Mucosa of rectum (tissue), 2 donors: ENCODE measurements around the gene ZNF530.

Experiments
- H3K27ac ChIP-seq, 2 donors: one replicate each; pipeline ENCODE4 v1.7.0; 2013; ENCODE audit warnings: inconsistent platforms in 2 of 2, low read depth in 2 of 2, low read length in 2 of 2
- H3K27me3 ChIP-seq, 2 donors: one replicate each; pipeline ENCODE4 v1.7.0; 2013; ENCODE audit warnings: low read length in 2 of 2; ENCODE audit not compliant: control insufficient read depth in 2 of 2, insufficient read depth in 2 of 2
- H3K36me3 ChIP-seq, 2 donors: one replicate each; pipeline ENCODE4 v1.7.0; 2013; ENCODE audit warnings: low read length in 2 of 2; ENCODE audit not compliant: control insufficient read depth in 2 of 2, insufficient read depth in 2 of 2
- H3K4me1 ChIP-seq, 2 donors: one replicate each; pipeline ENCODE4 v1.7.0; 2013; ENCODE audit warnings: low read length in 2 of 2, mild to moderate bottlenecking in 1 of 2; ENCODE audit not compliant: control insufficient read depth in 2 of 2, insufficient read depth in 2 of 2
- H3K4me3 ChIP-seq, 2 donors: one replicate each; pipeline ENCODE4 v1.7.0; 2013; ENCODE audit warnings: low read length in 2 of 2
- H3K9ac ChIP-seq, 2 donors: one replicate each; pipeline ENCODE4 v1.7.0; 2013; ENCODE audit warnings: low read length in 2 of 2, low read depth in 1 of 2, mild to moderate bottlenecking in 1 of 2
- H3K9me3 ChIP-seq, 2 donors: one replicate each; pipeline ENCODE4 v1.7.0; 2013; ENCODE audit warnings: low read length in 2 of 2; ENCODE audit not compliant: control insufficient read depth in 2 of 2
- donor health status: healthy.
- donor health status: Normal muscosa, but diverticular disease.

Gene ZNF530

GRCh38 chr19:57599761-57600383, at the start of gene ZNF530:
ZNF530 (plus strand) TSS chr19:57599885; CDS start chr19:57604346, 4,461 bp downstream.
- Histone ChIP-seq H3K27ac (no peak within 1 kb of the TSS), H3K27me3 (no peaks in the 10 kb centered on the region), H3K4me1 (peaks cover 6 to 7% of the 10 kb centered on the region in 2 donors), H3K9me3 (peaks cover 15 to 16% of the 10 kb centered on the region in 2 donors), H3K36me3 (peaks cover 10% of the 10 kb centered on the region in 2 donors), H3K9ac (peak within 1 kb of the TSS; percentile 32 to 68), H3K4me3 (peak within 1 kb of the TSS; percentile 82)

- Histone ChIP-seq H3K9me3 (peaks cover 57% of the 10 kb centered on the region in 2 donors), H3K36me3 (peaks cover 61 to 81% of the 10 kb centered on the region in 2 donors), H3K4me1 (no peaks in the 10 kb centered on the region), H3K27ac (no peak overlapping the region), H3K9ac (no peak overlapping the region), H3K4me3 (no peak overlapping the region), H3K27me3 (no peaks in the 10 kb centered on the region)
Observed at GRCh38 chr19:57552432-57552831, 47.3 kb upstream of the ZNF530 start.

DNA sequence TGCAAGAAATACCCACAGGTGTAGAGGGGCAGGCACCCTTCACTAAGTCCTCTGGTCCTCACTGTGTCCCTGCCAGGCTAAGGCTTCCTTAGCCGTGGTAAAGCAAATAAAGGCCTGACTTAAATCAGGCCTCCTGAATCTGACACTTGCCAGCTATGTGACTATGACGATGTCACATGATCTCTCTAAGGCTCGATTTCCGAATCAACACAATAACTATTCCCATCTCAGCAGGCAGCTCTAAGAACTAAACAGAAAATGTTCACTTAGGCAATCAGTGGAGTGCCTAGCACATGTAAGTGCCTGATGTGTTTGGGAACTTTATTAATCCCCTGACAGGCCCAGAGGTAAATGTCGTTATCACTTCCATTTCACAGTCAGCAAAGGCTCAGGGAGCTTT, 42.0 kb upstream of the ZNF530 start:
- Histone ChIP-seq H3K9me3 (peaks cover 15 to 25% of the 10 kb centered on the region in 2 donors), H3K4me3 (no peak overlapping the region), H3K27ac (no peak overlapping the region), H3K36me3 (peaks cover 26 to 34% of the 10 kb centered on the region in 2 donors), H3K9ac (no peak overlapping the region), H3K27me3 (no peaks in the 10 kb centered on the region), H3K4me1 (peaks cover 6 to 10% of the 10 kb centered on the region in 2 donors)

DNA sequence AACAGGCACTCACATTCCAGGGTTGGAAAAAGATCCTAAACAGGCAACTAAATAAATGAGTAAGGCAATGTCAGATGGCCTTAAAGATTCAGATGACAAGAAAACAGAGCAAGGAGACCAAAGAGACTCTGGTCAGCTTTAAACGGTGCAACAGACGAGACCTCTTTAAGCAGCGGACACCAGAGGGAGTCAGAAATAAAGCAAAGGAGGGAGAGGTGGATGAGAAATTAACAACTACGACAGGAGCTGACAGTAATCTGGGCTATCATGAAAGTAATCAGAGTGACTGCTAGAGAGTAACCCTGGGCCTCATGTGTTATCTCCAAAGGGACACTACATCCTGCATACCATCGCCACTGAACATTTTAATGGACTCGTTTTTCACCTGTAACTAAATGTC, 41.2 kb upstream of the ZNF530 start:
- peak overlapping the region; percentile 88 to 89 for H3K4me3 ChIP-seq
- H3K4me1 ChIP-seq = peaks cover 6 to 10% of the 10 kb centered on the region in 2 donors
- peaks cover 12 to 23% of the 10 kb centered on the region in 2 donors for H3K9me3 ChIP-seq
- H3K27ac ChIP-seq = no peak overlapping the region
- H3K36me3 ChIP-seq = peaks cover 20 to 26% of the 10 kb centered on the region in 2 donors
- peak overlapping the region in 1 of 2 donors; percentile 79 for H3K9ac ChIP-seq
- H3K27me3 ChIP-seq = no peaks in the 10 kb centered on the region

DNA sequence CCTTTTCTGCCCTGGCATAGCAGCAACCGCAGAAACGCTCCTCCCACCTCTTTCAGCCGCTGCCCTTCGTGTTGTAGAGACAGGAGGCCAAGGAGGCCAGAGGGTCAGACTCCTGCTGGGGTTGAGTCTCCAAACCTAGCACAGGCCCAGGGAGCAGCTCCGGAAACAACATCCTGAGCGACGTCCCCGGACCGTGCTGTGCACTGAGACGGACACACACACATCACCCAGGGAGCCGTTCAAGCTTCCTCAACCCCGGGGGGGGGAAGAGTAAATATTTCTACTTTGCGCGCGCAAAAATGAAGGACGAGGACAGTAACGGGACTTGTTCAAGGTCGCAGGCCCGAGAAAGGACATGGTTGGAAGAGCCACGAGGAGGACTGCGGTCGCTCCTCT, 40.7 kb upstream of the ZNF530 start:
- peak overlapping the region; percentile 88 to 89 for H3K4me3 ChIP-seq
- peaks cover 20 to 24% of the 10 kb centered on the region in 2 donors for H3K36me3 ChIP-seq
- peak overlapping the region; percentile 79 to 82 for H3K9ac ChIP-seq
- peak overlapping the region in 1 of 2 donors; percentile 12 for H3K27ac ChIP-seq
- H3K9me3 ChIP-seq = peaks cover 12 to 22% of the 10 kb centered on the region in 2 donors
- H3K27me3 ChIP-seq = no peaks in the 10 kb centered on the region
- peaks cover 6 to 10% of the 10 kb centered on the region in 2 donors for H3K4me1 ChIP-seq

GRCh38 chr19:57559404-57560025, 40.2 kb upstream of the ZNF530 start, which contains the start of gene ZNF550:
ZNF550 (minus strand) TSS chr19:57559863; CDS start chr19:57559682, 181 bp downstream.
- peaks cover 16 to 19% of the 10 kb centered on the region in 2 donors for H3K36me3 ChIP-seq
- peak within 1 kb of the TSS; percentile 88 to 89 for H3K4me3 ChIP-seq
- no peaks in the 10 kb centered on the region for H3K27me3 ChIP-seq
- H3K9ac ChIP-seq = peak within 1 kb of the TSS; percentile 79 to 82
- peaks cover 6 to 10% of the 10 kb centered on the region in 2 donors for H3K4me1 ChIP-seq
- peak within 1 kb of the TSS in 1 of 2 donors; percentile 12 for H3K27ac ChIP-seq
- H3K9me3 ChIP-seq = peaks cover 12 to 19% of the 10 kb centered on the region in 2 donors

DNA sequence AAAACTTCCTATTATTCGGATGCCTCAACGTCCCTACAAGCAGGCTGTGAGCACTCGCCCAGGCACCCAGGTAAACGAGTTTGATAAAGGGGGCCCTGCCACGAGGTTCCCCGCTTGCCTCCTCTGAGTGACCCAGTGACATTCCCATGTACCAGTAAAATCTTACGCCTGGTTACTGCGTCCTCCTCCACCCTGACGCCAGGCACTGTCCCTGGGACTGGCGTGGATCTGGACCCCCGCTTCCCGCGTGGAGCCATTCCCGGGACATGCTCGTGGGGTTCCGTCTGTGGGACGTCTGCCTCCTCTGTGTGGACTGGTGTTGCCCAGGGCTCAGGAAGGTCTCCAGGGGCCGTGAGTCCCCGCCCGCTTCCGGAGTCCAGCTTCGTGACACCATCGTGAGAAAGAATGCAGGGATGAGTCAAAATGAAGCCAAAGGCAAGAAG, 39.6 kb upstream of the ZNF530 start:
- H3K27ac ChIP-seq = peak overlapping the region in 1 of 2 donors; percentile 12
- peaks cover 6 to 10% of the 10 kb centered on the region in 2 donors for H3K4me1 ChIP-seq
- peak overlapping the region; percentile 88 to 89 for H3K4me3 ChIP-seq
- H3K36me3 ChIP-seq = peaks cover 10 to 13% of the 10 kb centered on the region in 2 donors
- peak overlapping the region; percentile 24 to 82 for H3K9ac ChIP-seq
- H3K27me3 ChIP-seq = no peaks in the 10 kb centered on the region
- H3K9me3 ChIP-seq = peaks cover 11 to 14% of the 10 kb centered on the region in 2 donors

GRCh38 chr19:57563547-57563946, 36.1 kb upstream of the ZNF530 start:
- H3K27ac ChIP-seq = no peak overlapping the region
- H3K36me3 ChIP-seq = no peaks in the 10 kb centered on the region
- H3K9ac ChIP-seq = no peak overlapping the region
- no peak overlapping the region for H3K4me3 ChIP-seq
- H3K9me3 ChIP-seq = peaks cover 32 to 33% of the 10 kb centered on the region in 2 donors
- H3K4me1 ChIP-seq = peaks cover 5 to 9% of the 10 kb centered on the region in 2 donors
- H3K27me3 ChIP-seq = no peaks in the 10 kb centered on the region

GRCh38 chr19:57566396-57567265, 33.1 kb upstream of the ZNF530 start:
- peak overlapping the region in 1 of 2 donors; percentile 17 for H3K4me3 ChIP-seq
- no peaks in the 10 kb centered on the region for H3K4me1 ChIP-seq
- no peaks in the 10 kb centered on the region for H3K36me3 ChIP-seq
- H3K27ac ChIP-seq = no peak overlapping the region
- no peak overlapping the region for H3K9ac ChIP-seq
- peaks cover 48 to 54% of the 10 kb centered on the region in 2 donors for H3K9me3 ChIP-seq
- no peaks in the 10 kb centered on the region for H3K27me3 ChIP-seq
